A549 treated with AZD9567 at 1 μM for 4 hours (cell line): ENCODE measurements around the gene DMGDH. TPM values are rescaled to one million over a fixed set of nuclear protein-coding genes. Genes with fewer than 3 reads are reported as not detected.

Experiments
- total RNA-seq: library from RNA; stranded (reverse); fragments of 200-300 nt; extraction: Qiagen RNA extraction; gene quantifications from 5 replicates; pipeline ENCODE4 v1.2.3, GENCODE V29; 2022; ENCODE audit not compliant: insufficient read depth

DMGDH gene
- total RNA-seq, result not detected in 5 replicates

GRCh38 chr5:79069488-79070349 is at the start of gene DMGDH, which contains the start of gene BHMT2:
Gene DMGDH (minus strand): TSS chr5:79069674. CDS start chr5:79069620, 54 bp downstream.
Gene BHMT2 (plus strand): TSS chr5:79069767. CDS start chr5:79069783, 16 bp downstream.

GRCh38 chr5:79111387-79111959 is 42.0 kb upstream of the DMGDH start, which contains the start of gene BHMT:
Gene BHMT (plus strand): TSS chr5:79111809. CDS start chr5:79111886, 77 bp downstream.

GRCh38 chr5:78985116-78985724 is 84.3 kb downstream of the DMGDH start, which contains the start of gene ARSB:
Gene ARSB (minus strand): TSS chr5:78985310. CDS start chr5:78985248, 62 bp downstream.

Other genes starting within 250 kb of the DMGDH start
- gene ARSB, start 84.4 kb downstream of the DMGDH start, total RNA-seq, result 7.3 to 11.1 TPM (median 7.7 TPM) in 5 replicates
- 0.97 TPM in 1 of 5 replicates, not detected in the others for gene BHMT2, start 93 bp upstream of the DMGDH start, total RNA-seq
- 0.05 TPM in 1 of 5 replicates, not detected in the others for gene BHMT, start 42.1 kb upstream of the DMGDH start, total RNA-seq
- 2.4 to 3.6 TPM (median 3.5 TPM) in 5 replicates for gene JMY, start 166.5 kb upstream of the DMGDH start, total RNA-seq